Esophagus squamous epithelium (tissue), 4 donors: ENCODE data around the gene TBX15.

Source experiments
- CTCF ChIP-seq, 6 experiments: fragments of 450-650 bp in 4 of 6; fragments of 200-600 bp in 2 of 6; sonication (generic) in 2 of 6; IDR thresholded peaks; one replicate each; pipeline ENCODE4 v1.5.1; 2016 to 2019; ENCODE audit warnings: antibody characterized with exemption in 6 of 6, mild to moderate bottlenecking in 4 of 6, moderate library complexity in 4 of 6
- POLR2A ChIP-seq, 4 donors: fragments of 450-650 bp; IDR thresholded peaks; one replicate each; pipeline ENCODE4 v1.6.1; 2017; ENCODE audit warnings: antibody characterized with exemption in 4 of 4, mild to moderate bottlenecking in 4 of 4, moderate library complexity in 3 of 4

- TF ChIP-seq CTCF (IDR thresholded peaks at IDR 0.05) (no peak), POLR2A (IDR thresholded peaks at IDR 0.05) (no peak)
These were observed 18.5 kb upstream of the TBX15 start for GRCh38 chr1:119006406-119007279.
